Prostate gland (tissue), 2 donors: ENCODE results near the gene TMEM39A. TPM values are rescaled to one million over a fixed set of nuclear protein-coding genes. Genes with fewer than 3 reads are reported as not detected.
A peak's percentile ranks its signal among the peaks of the same experiment; 100 is the strongest.

Experiments
- DNase-seq: peaks from one replicate; pipeline ENCODE4 v3.0.0-alpha.2; 2019; ENCODE audit warnings: low spot score
- H3K27ac ChIP-seq, 2 donors: fragments of 200-600 bp; sonication (generic); 2 replicates each; pipeline ENCODE4 v1.5.1; 2017 to 2019
- H3K27me3 ChIP-seq: fragments of 200-600 bp; sonication (generic); replicated peaks from 2 replicates; pipeline ENCODE4 v1.5.1; 2019; ENCODE audit not compliant: insufficient read depth
- H3K36me3 ChIP-seq, 2 donors: fragments of 200-600 bp; sonication (generic); 1 replicate in 1 of 2; 2 replicates in 1 of 2; pipeline versions ENCODE4 v1.5.1 to v1.8.1; 2017 to 2019
- H3K4me1 ChIP-seq: fragments of 200-600 bp; sonication (generic); replicated peaks from 2 replicates; pipeline ENCODE4 v1.5.1; 2019
- H3K4me3 ChIP-seq, 2 donors: fragments of 200-600 bp; sonication (generic); 2 replicates each; pipeline ENCODE4 v1.5.1; 2017 to 2019
- H3K9me3 ChIP-seq: fragments of 200-600 bp; sonication (generic); 2 replicates; pipeline ENCODE4 v1.5.1; 2017
- CTCF ChIP-seq, 4 experiments: fragments of 200-600 bp in 2 of 4; fragments of 450-650 bp in 2 of 4; sonication (generic) in 2 of 4; IDR thresholded peaks; 1 replicate in 3 of 4; 2 replicates in 1 of 4; pipeline ENCODE4 v1.5.1; 2016 to 2019; ENCODE audit warnings: antibody characterized with exemption in 4 of 4, mild to moderate bottlenecking in 2 of 4, moderate library complexity in 2 of 4
- POLR2A ChIP-seq: fragments of 450-650 bp; IDR thresholded peaks from one replicate; pipeline ENCODE4 v1.6.1; 2016; ENCODE audit warnings: antibody characterized with exemption, mild to moderate bottlenecking
- POLR2AphosphoS5 ChIP-seq: sonication (generic); formaldehyde crosslinking; IDR thresholded peaks from one replicate; pipeline ENCODE4 v1.6.1; 2017; ENCODE audit warnings: antibody characterized with exemption
- WGBS: methylation state at CpG from one replicate; pipeline ENCODE4 v1.1.5; 2018; 5-methylcytosine and 5-hydroxymethylcytosine counted together
- intact Hi-C: fragments of 100-400 bp; cut with DNase I; formaldehyde crosslinking; loops from one replicate; pipeline ENCODE4 v1.14.2; 2022
- total RNA-seq, 2 donors: library from RNA; depleted of rRNA; stranded (reverse); fragments of >200 nt; gene quantifications; one replicate each; pipeline ENCODE4 v1.1.0, GENCODE V29; 2016

TMEM39A gene
- total RNA-seq, 2 donors from 2014 or later = 20.6 to 72.0 TPM

GRCh38 chr3:119395923-119396358, 67.5 kb downstream of the TMEM39A start:
- Histone ChIP-seq H3K9me3 (no peaks in the 10 kb centered on the region), H3K27me3 (no peaks in the 10 kb centered on the region), H3K36me3 (no peaks in the 10 kb centered on the region), H3K4me3 (no peak overlapping the region), H3K27ac (no peak overlapping the region), H3K4me1 (no peaks in the 10 kb centered on the region)
- DNase-seq = no peak
- 97% methylated on average over 2 of the region's 2 CpGs for WGBS
- intact Hi-C loops = no loop called here
- no peak for TF ChIP-seq CTCF (IDR thresholded peaks at IDR 0.05)
- TF ChIP-seq POLR2A = no peak
- no peak for TF ChIP-seq POLR2AphosphoS5

GRCh38 chr3:119388577-119388976, 74.8 kb downstream of the TMEM39A start:
- no peaks in the 10 kb centered on the region for H3K27me3 ChIP-seq
- intact Hi-C loops = no loop called here
- no peaks in the 10 kb centered on the region for H3K9me3 ChIP-seq
- H3K4me3 ChIP-seq = no peak overlapping the region
- no peaks in the 10 kb centered on the region for H3K36me3 ChIP-seq
- TF ChIP-seq POLR2A (no peak), CTCF (IDR thresholded peaks at IDR 0.05) (peak in 1 of 4 experiments; percentile 30)
- DNase-seq = no peak
- H3K27ac ChIP-seq = no peak overlapping the region
- WGBS = 94% methylated on average over 8 of the region's 8 CpGs
- no peaks in the 10 kb centered on the region for H3K4me1 ChIP-seq

DNA sequence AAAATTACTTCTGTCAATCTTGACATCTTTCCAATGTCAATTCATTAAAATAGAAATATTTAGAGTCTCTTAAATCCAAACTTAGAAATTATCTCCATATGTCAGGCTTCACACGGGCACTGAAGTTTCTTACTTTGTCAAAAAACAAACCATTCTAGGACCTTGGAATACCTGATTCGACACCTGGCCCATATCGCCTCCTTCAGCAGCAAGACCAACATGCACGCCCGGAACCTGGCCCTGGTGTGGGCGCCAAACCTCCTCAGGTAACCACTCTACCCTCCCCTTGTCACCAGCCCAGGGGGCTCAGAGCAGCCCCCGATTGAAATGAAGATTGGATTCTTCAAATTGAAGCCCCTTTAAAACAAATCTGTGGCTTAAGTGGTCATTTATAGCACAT, 81.3 kb downstream of the TMEM39A start:
- no peak overlapping the region for H3K27ac ChIP-seq
- no peaks in the 10 kb centered on the region for H3K9me3 ChIP-seq
- intact Hi-C loops = no loop called here
- no peaks in the 10 kb centered on the region for H3K4me1 ChIP-seq
- 92% methylated on average over 7 of the region's 7 CpGs for WGBS
- H3K27me3 ChIP-seq = no peaks in the 10 kb centered on the region
- TF ChIP-seq POLR2A (no peak), POLR2AphosphoS5 (no peak), CTCF (IDR thresholded peaks at IDR 0.05) (no peak)
- H3K4me3 ChIP-seq = no peak overlapping the region
- DNase-seq = no peak
- H3K36me3 ChIP-seq = no peaks in the 10 kb centered on the region

GRCh38 chr3:119380697-119381096, 82.7 kb downstream of the TMEM39A start:
- intact Hi-C loops = no loop called here
- WGBS = 67% methylated on average over 3 of the region's 3 CpGs
- Histone ChIP-seq H3K27me3 (no peaks in the 10 kb centered on the region), H3K9me3 (no peaks in the 10 kb centered on the region), H3K4me3 (no peak overlapping the region), H3K36me3 (no peaks in the 10 kb centered on the region), H3K27ac (no peak overlapping the region), H3K4me1 (no peaks in the 10 kb centered on the region)
- no peak for DNase-seq
- TF ChIP-seq POLR2AphosphoS5 (no peak), CTCF (IDR thresholded peaks at IDR 0.05) (no peak), POLR2A (no peak)

Other genes starting within 250 kb of the TMEM39A start
- 10 to 100 TPM; 12.8 to 19.0 TPM for gene B4GALT4, start 222.7 kb downstream of the TMEM39A start, total RNA-seq
- gene ARHGAP31, start 169.2 kb downstream of the TMEM39A start, total RNA-seq = 10 to 100 TPM in 1 of 2 donors, 1 to 10 TPM in 1; 6.5 to 10.7 TPM
- 10 to 100 TPM in 1 of 2 donors, 1 to 10 TPM in 1; 7.5 to 14.9 TPM for gene POGLUT1, start 5.3 kb upstream of the TMEM39A start, total RNA-seq
- gene TIMMDC1, start 34.9 kb upstream of the TMEM39A start, total RNA-seq = 10 to 100 TPM; 65.7 to 67.7 TPM
- gene CD80, start 96.0 kb upstream of the TMEM39A start, total RNA-seq = not detected
- 10 to 100 TPM in 1 of 2 donors, 1 to 10 TPM in 1; 8.2 to 14.8 TPM for gene ADPRH, start 115.9 kb upstream of the TMEM39A start, total RNA-seq
- gene PLA1A, start 134.3 kb upstream of the TMEM39A start, total RNA-seq = 1 to 10 TPM; 2.8 to 9.1 TPM
- gene POPDC2, start 197.0 kb upstream of the TMEM39A start, total RNA-seq = 10 to 100 TPM in 1 of 2 donors, 1 to 10 TPM in 1; 8.7 to 26.5 TPM
- 10 to 100 TPM; 26.4 to 29.5 TPM for gene COX17, start 213.8 kb upstream of the TMEM39A start, total RNA-seq
- gene CFAP91, start 239.4 kb upstream of the TMEM39A start, total RNA-seq = 10 to 100 TPM in 1 of 2 donors, 1 to 10 TPM in 1; 2.5 to 11.6 TPM